Stimulated activated naive CD8-positive, alpha-beta T cell treated with anti-CD3 and anti-CD28 coated beads, Interleukin-15, amount 100 ng/mL, for 72 hours (primary cell): ENCODE data around the gene DGCR2.
"Not testable (repeated sequence)": the region's sequence is repeated elsewhere in the genome, so short reads cannot be mapped to it uniquely, and the experiment has no call there.

Experiments used
- ATAC-seq: fragments of 150-1000 bp; cut with Tn5 transposase; 2 replicates; pipeline ENCODE4 v1.10.0; 2021; ENCODE audit warnings: mild to moderate bottlenecking, moderate library complexity
- DNase-seq, 2 donors: peaks; one replicate each; pipeline ENCODE4 v3.0.0; 2021 to 2022
- H3K27ac Mint-ChIP-seq, 2 donors: one replicate each; pipeline ENCODE4 v1.8.0; 2022; ENCODE audit warnings: mild to moderate bottlenecking in 2 of 2, mixed read lengths in 2 of 2, moderate library complexity in 2 of 2
- H3K27me3 Mint-ChIP-seq: one replicate; pipeline ENCODE4 v1.8.0; 2022; ENCODE audit warnings: mixed read lengths
- H3K4me1 Mint-ChIP-seq: one replicate; pipeline ENCODE4 v1.8.0; 2022; ENCODE audit warnings: mild to moderate bottlenecking, mixed read lengths
- H3K4me3 Mint-ChIP-seq, 2 donors: one replicate each; pipeline ENCODE4 v1.8.0; 2022; ENCODE audit warnings: mild to moderate bottlenecking in 2 of 2, mixed read lengths in 2 of 2, moderate library complexity in 1 of 2
- H3K9me3 Mint-ChIP-seq, 2 donors: one replicate each; pipeline ENCODE4 v1.8.0; 2022; ENCODE audit warnings: mixed read lengths in 2 of 2

The DGCR2 gene, protein sequence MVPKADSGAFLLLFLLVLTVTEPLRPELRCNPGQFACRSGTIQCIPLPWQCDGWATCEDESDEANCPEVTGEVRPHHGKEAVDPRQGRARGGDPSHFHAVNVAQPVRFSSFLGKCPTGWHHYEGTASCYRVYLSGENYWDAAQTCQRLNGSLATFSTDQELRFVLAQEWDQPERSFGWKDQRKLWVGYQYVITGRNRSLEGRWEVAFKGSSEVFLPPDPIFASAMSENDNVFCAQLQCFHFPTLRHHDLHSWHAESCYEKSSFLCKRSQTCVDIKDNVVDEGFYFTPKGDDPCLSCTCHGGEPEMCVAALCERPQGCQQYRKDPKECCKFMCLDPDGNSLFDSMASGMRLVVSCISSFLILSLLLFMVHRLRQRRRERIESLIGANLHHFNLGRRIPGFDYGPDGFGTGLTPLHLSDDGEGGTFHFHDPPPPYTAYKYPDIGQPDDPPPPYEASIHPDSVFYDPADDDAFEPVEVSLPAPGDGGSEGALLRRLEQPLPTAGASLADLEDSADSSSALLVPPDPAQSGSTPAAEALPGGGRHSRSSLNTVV

DNA sequence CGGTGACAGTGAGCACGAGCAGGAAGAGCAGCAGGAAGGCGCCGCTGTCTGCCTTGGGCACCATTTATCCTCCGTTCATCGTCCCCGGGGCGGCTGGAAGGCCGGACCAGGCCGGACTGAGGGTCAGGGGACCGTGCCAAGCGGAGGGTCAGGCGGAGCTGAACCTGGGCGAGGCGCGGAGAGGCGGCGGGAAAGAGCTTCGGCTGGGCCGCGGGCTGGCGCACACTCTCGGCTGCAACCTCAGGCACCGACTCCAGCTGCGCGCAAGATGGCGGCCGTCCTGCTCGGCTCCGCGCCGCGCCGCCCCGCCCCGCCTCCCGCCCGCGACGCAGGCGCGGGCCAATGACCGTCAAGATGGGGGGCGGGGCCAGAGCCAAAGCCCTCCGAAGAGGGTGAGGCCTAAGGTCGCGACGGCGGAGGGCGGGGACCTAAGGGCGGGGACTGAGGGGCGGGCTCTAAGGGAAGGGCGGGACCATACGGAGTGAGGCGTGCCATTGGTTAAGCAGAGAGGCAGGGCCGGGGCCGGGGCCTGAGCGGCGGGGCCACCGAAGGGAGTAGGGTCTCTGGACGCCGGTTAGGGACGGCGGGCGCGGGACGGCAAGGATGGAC, at the start of gene DGCR2:
Gene DGCR2 (minus strand): TSS at position 270 of the 609 bp plus-strand sequence. CDS start 206 bp downstream, at position 64.
- Mint-ChIP-seq H3K4me1 (peaks cover 54% of the 10 kb centered on the region), H3K27ac (peak within 1 kb of the TSS; percentile 83 to 97), H3K27me3 (no peaks in the 10 kb centered on the region), H3K9me3 (no peaks in the 10 kb centered on the region), H3K4me3 (peak within 1 kb of the TSS; percentile 91 to 92)
- DNase-seq = peak; percentile 93 to 95
- peak; percentile 96 for ATAC-seq

DNA sequence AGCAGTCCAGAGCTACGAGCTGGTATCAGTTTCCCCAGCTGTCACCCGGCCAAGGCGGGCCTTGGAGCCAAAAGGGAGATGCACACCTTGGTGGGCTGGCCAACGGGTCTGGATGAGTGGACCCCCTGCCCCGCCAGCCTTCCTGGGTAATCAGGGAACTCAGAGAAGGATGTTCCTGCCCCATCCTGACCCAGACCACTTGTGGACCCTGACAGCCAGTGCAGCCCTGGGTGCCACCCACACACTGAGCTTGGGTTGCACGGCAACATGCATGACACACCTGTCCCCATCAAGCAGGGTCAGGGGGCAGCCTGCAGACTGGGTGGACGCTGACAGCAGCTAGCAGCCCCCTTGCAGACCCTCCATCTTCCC, 47.7 kb upstream of the DGCR2 start:
- ATAC-seq = no peak
- peak overlapping the region; percentile 82 to 96 for H3K4me3 Mint-ChIP-seq

DNA sequence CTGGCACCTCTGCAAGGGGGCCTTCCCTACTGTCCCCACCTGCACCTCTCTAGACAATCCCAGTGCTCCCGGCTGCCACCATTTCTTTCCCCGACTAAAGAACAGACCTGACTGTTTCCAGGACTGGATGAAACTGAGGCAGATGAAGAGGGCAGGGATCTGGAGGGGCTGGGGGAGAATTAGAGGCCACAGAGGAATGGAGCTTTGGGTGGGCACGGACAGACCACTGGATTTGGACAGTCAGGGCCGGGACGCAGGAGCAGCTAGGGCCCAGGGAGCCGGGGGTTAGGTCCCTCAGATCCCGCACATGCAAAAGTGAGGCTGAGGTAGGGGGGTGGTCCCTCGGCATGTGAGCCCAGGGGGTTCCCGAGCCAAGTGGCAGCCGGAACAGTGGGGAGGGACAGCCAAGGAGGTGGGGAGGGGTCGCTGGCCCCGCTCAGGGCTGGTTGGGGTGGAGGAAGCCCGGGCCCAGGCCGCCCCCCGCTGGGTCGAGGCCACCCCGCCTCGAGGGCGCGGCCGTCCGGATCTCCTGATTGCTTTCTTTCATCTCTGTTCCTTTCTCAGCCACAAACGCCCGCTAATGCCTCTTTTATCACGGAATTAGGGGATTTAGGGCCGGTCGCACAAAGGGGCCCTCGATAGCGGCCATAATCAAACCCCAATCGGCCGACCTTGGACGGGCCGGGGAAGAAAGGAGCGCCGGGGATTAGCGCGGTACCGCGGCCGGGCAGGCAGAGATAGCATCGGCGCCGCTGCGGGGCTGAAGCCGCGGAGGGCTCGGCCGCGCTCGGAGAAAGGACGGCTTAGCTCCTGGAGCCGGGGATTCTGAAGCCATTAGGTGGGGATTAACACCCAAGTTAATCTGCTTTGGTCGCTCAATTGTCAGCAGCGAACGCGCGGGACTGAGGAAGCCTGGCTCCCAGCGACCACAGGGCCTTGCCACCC, 47.1 kb upstream of the DGCR2 start:
- Mint-ChIP-seq H3K4me3 (peak overlapping the region; percentile 67 to 80), H3K9me3 (no peaks in the 10 kb centered on the region), H3K4me1 (peaks cover 45% of the 10 kb centered on the region), H3K27me3 (peaks cover 56% of the 10 kb centered on the region), H3K27ac (no peak overlapping the region)
- no peak for DNase-seq
- no peak for ATAC-seq

More for the DNA sequence above, 47.7 kb upstream of the DGCR2 start:
- Mint-ChIP-seq H3K27me3 (peaks cover 50% of the 10 kb centered on the region), H3K27ac (no peak overlapping the region), H3K9me3 (no peaks in the 10 kb centered on the region), H3K4me1 (peaks cover 52% of the 10 kb centered on the region)
- DNase-seq = no peak

DNA sequence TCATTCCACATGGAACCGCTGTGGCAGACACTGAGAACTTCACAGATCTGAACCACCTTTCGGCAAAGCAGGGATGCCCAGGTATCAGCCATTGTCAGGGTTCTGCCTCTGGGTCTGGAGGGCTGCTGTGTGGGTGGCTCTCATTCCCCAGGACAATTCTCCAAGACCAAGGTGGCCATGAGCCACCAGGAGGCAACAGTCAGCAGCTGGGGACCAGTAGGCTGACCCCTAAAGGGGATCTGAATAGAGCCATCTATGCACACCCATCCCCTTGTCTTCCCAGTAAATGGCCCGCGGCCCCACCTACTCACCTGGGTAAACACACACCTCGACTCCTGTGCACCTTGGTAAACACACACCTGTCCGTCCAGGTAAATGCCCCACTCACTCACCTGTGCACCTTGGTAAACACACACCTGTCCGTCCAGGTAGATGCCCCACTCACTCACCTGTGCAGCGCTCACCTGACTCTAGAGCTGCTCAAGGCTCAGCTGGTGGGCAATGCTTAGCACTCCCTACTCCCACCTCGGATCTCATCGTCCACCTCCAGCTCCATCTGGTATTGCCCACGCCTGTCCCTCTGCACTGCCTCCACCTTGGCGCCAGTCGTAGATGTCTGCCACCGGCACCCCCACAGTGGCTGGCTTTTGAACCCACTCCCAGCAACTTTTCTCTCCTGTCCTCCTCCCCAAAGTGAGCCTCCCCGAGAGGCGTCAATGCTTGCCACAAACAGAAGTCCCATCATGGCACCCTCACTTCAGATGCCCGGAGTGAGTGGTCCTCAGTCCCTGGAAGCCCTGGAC, 46.1 kb upstream of the DGCR2 start:
- peaks cover 62% of the 10 kb centered on the region for H3K27me3 Mint-ChIP-seq
- no peaks in the 10 kb centered on the region for H3K9me3 Mint-ChIP-seq
- H3K4me1 Mint-ChIP-seq = peaks cover 35% of the 10 kb centered on the region
- H3K27ac Mint-ChIP-seq = peak overlapping the region in 1 of 2 donors; percentile 22
- DNase-seq (no peak), ATAC-seq (no peak)
- H3K4me3 Mint-ChIP-seq = no peak overlapping the region

DNA sequence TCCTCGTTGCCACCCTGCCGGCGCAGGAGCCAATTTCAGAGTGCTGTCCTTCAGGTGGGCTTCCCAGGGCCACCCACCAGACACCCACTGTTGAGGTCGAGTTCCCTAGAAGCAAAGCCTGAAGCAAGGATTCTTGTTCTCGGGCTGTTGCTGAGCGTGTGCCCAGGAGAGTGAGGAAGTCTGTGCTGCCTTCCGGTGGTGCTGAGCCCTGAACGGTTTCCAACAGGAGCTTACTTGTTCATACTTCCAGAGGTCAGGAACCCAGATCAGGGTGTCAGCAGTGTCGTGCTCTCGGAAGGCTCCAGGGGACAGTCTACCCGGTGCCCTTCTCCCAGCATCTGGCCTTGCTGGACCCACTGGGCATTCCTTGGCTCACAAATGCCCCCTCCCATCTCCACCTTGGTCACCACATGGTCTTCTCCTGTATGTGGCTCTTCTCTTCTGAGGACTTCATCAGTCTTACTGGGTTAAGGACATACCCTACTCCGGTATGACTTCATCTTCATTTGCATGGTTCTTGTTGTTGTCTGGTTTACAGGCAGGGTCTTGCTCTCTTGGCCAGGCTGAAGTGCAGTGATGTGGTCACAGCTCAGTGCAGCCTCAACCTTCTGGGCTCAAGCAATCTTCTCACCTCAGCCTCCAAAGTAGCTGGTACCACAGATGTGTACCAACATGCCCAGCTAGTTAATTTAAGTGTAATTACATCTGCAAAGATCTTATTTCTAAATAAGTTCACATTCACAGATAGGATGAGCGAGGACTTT, 45.1 kb upstream of the DGCR2 start:
- Mint-ChIP-seq H3K27me3 (peaks cover 63% of the 10 kb centered on the region), H3K4me3 (no peak overlapping the region), H3K4me1 (peaks cover 25% of the 10 kb centered on the region), H3K9me3 (no peaks in the 10 kb centered on the region), H3K27ac (no peak overlapping the region)
- DNase-seq = no peak
- ATAC-seq = no peak

DNA sequence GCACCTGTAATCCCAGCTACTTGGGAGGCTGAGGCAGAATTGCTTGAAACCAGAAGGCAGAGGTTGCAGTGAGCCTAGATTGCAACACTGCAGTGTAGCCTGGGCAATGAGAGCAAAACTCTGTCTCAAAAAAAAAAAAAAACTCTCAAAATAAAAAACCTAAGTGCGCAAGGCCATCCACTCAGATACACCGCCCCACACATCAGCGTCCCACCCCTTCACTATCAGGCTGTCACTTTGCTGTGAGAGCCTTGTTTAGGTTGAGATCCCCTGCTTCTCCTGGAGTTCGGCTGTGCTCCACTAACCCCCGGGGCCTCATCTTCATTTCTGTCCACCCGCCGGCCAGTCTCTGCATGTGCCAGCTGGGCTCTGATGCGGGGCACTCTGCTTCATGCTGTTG, 44.2 kb upstream of the DGCR2 start:
- Mint-ChIP-seq H3K9me3 (no peaks in the 10 kb centered on the region), H3K4me1 (peaks cover 21% of the 10 kb centered on the region), H3K4me3 (no peak overlapping the region), H3K27ac (no peak overlapping the region), H3K27me3 (peaks cover 63% of the 10 kb centered on the region)
- ATAC-seq (no peak), DNase-seq (no peak)

DNA sequence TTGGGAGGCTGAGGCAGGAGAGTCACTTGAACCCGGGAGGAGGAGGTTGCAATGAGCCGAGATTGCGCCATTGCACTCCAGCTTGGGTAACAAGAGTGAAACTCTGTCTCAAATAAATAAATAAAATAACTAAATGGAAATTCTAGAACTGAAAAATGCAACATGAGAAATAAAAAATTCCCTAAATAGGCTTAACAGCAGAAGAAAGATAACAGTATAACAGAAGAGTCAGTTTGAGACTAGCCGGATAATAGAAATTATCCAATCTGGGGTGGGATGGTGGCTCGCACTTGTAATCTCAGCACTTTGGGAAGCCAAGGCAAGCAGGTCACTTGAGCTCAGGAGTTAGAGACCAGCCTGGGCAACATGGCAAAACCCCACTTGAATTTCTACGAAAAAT, 42.2 kb upstream of the DGCR2 start:
- Mint-ChIP-seq H3K9me3 (no peaks in the 10 kb centered on the region), H3K27ac (no peak overlapping the region), H3K4me1 (peaks cover 7% of the 10 kb centered on the region), H3K27me3 (peaks cover 51% of the 10 kb centered on the region), H3K4me3 (no peak overlapping the region)
- ATAC-seq (no peak), DNase-seq (no peak)

DNA sequence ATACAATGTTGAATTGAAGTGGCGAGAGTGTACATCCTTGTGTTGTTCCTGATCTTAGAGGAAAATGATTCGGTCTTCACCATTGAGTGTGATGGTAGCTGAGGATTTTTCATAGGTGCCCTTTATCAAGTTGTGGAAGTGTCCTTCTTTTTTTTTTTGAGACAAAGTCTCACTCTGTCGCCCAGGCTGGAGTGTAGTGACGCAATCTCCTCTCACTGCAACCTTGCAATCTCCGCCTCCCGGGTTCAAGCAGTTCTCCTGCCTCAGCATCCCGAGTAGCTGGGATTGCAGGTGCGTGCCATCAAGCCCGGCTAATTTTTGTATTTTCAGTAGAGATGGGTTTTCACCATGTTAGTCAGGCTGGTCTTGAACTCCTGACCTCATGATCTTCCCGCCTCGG, 36.4 kb upstream of the DGCR2 start:
- not testable (repeated sequence) for H3K27ac Mint-ChIP-seq, DNase-seq, H3K9me3 Mint-ChIP-seq, ATAC-seq, H3K4me1 Mint-ChIP-seq, H3K4me3 Mint-ChIP-seq
- peaks cover 30% of the 10 kb centered on the region for H3K27me3 Mint-ChIP-seq

DNA sequence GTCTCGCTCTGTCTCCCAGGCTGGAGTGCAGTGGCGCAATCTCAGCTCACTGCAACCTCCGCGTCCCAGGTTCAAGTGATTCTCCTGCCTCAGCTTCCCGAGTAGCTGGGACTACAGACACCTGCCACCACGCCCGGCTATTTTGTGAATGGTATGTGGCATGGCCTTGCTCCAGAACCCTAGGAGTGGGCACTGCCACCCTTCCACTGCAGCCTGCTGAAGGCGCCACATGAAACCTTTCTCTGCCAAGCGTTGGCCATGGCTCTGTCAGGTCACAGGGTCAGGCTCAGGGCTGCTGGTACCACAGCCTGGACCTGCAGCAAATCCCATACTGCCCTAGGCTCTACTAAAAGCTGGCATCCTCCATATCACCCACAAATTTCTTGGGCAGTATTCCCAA, 33.9 kb upstream of the DGCR2 start:
- not testable (repeated sequence) for DNase-seq, ATAC-seq, H3K4me1 Mint-ChIP-seq, H3K9me3 Mint-ChIP-seq, H3K4me3 Mint-ChIP-seq
- peak overlapping the region in 1 of 2 donors; percentile 4 for H3K27ac Mint-ChIP-seq
- peaks cover 50% of the 10 kb centered on the region for H3K27me3 Mint-ChIP-seq

DNA sequence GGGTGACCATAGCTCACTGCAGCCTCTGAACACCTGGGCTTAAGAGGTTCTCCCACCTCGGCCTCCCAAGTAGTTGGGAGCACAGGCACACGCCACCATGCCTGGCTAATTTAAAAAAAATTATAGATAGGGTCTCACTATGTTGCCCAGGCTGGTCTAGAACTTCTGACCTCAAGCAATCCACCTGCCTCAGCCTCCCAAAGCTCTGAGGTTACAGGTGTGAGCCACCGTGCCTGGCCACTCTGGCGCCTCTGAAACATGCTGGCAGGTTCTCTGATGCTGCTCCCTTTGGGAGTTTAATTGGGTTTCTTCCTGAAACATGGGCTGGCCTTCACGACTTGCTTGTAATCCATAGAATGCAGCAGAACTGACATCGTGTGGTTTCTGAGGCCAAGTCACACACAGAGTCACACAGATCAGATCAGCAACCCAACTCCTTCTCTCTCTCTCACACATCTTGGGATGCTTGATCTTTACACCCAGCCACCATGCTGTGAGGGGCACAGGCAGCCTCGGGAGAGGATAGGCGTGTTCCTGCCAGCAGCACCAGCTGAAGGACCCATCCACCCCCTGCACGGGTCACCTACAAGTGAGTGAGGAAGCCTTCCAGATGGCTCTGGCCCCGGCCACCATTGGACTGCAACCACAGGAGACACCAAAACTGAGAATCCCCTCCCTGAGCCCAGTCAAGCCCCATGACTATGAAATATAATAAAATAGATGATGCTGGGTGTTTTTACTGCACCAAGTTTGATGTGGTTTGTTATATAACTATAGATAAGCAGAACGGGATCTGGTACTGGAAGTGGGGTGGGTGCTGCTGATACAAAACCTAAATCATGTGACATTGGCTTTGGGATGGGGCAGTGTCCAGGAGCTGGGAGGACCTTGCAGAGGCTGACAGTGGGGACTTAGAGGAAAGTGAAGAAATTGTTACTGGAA, 31.0 kb upstream of the DGCR2 start:
- Mint-ChIP-seq H3K4me3 (no peak overlapping the region), H3K4me1 (peaks cover 13% of the 10 kb centered on the region)

DNA sequence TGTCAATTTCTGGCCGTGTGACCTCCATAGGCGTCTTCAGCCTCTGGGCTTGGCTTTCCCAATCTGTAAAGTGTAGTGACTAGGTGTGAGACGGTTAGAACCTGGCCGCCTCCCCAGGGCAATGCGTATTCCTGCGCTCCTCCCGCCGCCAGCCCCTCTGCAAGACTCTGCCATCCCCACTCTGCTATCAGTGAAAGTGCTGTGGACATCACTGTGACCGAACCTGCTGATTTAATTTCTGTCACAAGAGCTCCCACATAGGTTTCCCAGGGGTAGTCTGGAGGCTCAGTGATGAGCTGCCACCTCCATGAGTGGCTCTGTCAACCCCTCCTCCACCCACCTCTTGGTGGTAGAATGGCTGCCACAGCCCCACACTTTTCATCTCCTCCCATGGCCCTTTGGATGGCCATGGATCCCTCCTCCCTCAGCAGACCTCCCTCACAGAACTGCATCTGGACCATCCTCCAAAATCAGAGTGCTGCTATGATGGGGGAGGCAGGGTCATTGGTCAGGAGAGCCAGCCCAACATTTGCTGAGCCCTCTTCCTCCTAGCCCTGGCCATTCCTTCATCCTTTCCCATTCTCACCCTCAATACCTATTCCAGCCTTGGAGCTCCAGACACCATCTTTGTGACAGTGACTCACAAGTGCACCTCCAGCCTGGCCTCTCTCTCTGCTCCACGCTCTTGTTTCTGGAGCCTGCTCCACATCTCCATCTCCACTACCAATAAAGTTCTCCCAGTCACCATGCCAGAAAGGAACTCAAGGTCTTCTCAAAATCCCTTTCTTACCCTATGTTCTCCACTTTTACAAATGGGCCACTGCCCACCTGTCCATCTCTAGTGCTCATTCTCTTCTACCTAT, 29.3 kb upstream of the DGCR2 start:
- DNase-seq = no peak
- H3K9me3 Mint-ChIP-seq = no peaks in the 10 kb centered on the region
- H3K4me1 Mint-ChIP-seq = peaks cover 13% of the 10 kb centered on the region
- ATAC-seq = no peak
- peak overlapping the region; percentile 69 to 83 for H3K4me3 Mint-ChIP-seq
- peaks cover 84% of the 10 kb centered on the region for H3K27me3 Mint-ChIP-seq
- H3K27ac Mint-ChIP-seq = no peak overlapping the region

More for the DNA sequence above, 31.0 kb upstream of the DGCR2 start:
- DNase-seq (no peak), ATAC-seq (no peak)
- peaks cover 70% of the 10 kb centered on the region for H3K27me3 Mint-ChIP-seq
- no peaks in the 10 kb centered on the region for H3K9me3 Mint-ChIP-seq
- H3K27ac Mint-ChIP-seq = no peak overlapping the region

DNA sequence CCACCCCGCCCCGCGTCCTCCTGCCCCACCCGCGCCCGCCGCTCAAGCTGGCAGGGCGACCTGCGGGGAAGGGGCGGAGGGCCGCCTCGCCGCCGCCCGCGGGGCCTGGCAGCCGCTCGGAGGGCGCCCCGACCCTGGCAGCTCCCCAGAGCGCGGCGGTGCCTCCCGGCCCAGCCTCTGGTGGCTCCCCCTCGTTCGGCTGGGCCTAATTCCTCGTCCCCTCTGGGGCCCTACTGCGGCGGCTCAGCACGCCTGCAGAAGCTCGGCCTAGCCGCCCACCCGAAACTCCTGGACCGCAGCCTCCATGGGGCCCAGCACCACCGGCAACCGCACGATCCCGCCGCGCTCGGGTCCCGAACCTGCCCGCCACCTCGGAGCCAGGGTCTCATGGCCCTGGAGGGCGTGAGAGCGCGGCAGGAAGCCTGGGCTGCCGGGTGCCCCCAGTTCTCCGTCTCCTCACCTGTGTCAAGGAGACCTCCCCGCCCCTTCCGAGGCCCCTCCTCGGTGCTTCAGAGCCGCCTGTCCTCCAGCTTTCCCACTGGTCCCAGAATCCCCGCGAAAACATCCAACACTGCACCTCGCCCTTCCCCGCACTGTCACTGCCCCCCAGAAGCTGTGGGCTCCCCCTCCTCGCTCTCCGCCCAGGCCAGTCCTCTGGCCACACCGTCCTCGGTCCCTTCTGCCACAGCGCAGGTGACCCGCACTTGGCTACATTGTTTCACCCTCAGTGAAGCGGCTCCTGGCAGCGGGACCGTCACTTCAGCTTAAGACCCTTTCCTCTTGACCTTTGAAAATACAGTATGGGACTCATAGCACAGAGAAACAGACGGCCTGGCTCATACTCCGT, 28.5 kb upstream of the DGCR2 start:
- Mint-ChIP-seq H3K27me3 (peaks cover 80% of the 10 kb centered on the region), H3K27ac (no peak overlapping the region), H3K9me3 (no peaks in the 10 kb centered on the region), H3K4me1 (peaks cover 13% of the 10 kb centered on the region), H3K4me3 (peak overlapping the region; percentile 69 to 83)
- no peak for ATAC-seq
- DNase-seq = no peak
